Breast epithelium (tissue), 4 donors: ENCODE results near the gene ZNF668. TPM values are rescaled to one million over a fixed set of nuclear protein-coding genes. Genes with fewer than 3 reads are reported as not detected.
A peak's percentile ranks its signal among the peaks of the same experiment; 100 is the strongest.

Experiments used
- DNase-seq, 2 donors: peaks; one replicate each; pipeline ENCODE4 v3.0.0-alpha.2; 2019; ENCODE audit warnings: low spot score in 2 of 2
- H3K27ac ChIP-seq, 2 donors: fragments of 200-600 bp; sonication (generic) in 1 of 2; one replicate each; pipeline ENCODE4 v1.5.1; 2016 to 2019; ENCODE audit warnings: mild to moderate bottlenecking in 1 of 2
- H3K27me3 ChIP-seq, 2 donors: fragments of 200-600 bp; sonication (generic) in 1 of 2; one replicate each; pipeline versions ENCODE4 v1.5.1 to v1.6.0; 2017 to 2019; ENCODE audit warnings: control low read depth in 1 of 2, mild to moderate bottlenecking in 1 of 2
- H3K36me3 ChIP-seq: fragments of 200-600 bp; one replicate; pipeline ENCODE4 v1.5.1; 2019
- H3K4me1 ChIP-seq, 2 donors: fragments of 200-600 bp; sonication (generic); one replicate each; pipeline ENCODE4 v1.5.1; 2016 to 2019; ENCODE audit warnings: control low read depth in 1 of 2
- H3K4me3 ChIP-seq, 3 donors: fragments of 200-600 bp; sonication (generic); 1 replicate in 2 of 3; 2 replicates in 1 of 3; pipeline ENCODE4 v1.5.1; 2016 to 2019; ENCODE audit warnings: mild to moderate bottlenecking in 3 of 3, moderate library complexity in 2 of 3
- H3K9me3 ChIP-seq, 2 donors: fragments of 200-600 bp; sonication (generic) in 1 of 2; one replicate each; pipeline ENCODE4 v1.5.1; 2016 to 2019; ENCODE audit warnings: control low read depth in 1 of 2
- POLR2A ChIP-seq: fragments of 450-650 bp; IDR thresholded peaks from one replicate; pipeline ENCODE4 v1.6.1; 2016; ENCODE audit warnings: antibody characterized with exemption, mild to moderate bottlenecking, moderate library complexity
- POLR2AphosphoS5 ChIP-seq, 3 donors: sonication (generic); formaldehyde crosslinking; IDR thresholded peaks; one replicate each; pipeline ENCODE4 v1.6.1; 2017; ENCODE audit warnings: antibody characterized with exemption in 3 of 3
- intact Hi-C: fragments of 100-400 bp; cut with DNase I; formaldehyde crosslinking; loops from one replicate; pipeline ENCODE4 v1.15.1; 2023; ENCODE audit warnings: low total_unique reads
- total RNA-seq, 3 donors: library from RNA; depleted of rRNA; stranded (reverse); fragments of >200 nt; gene quantifications; one replicate each; pipeline ENCODE4 v1.1.0, GENCODE V29; 2016
- TF ChIP-seq, protein P1 (sequence below), 3 donors: fragments of 450-650 bp; IDR thresholded peaks; one replicate each; pipeline ENCODE4 v1.5.1; 2016 to 2017; ENCODE audit warnings: antibody characterized with exemption in 3 of 3, mild to moderate bottlenecking in 3 of 3, moderate library complexity in 3 of 3

ZNF668 gene
- total RNA-seq, 3 donors from 2014 or later: 6.7 to 8.9 (median 8.8) TPM

- Histone ChIP-seq H3K27me3 (no peaks in the 10 kb centered on the region), H3K36me3 (peaks cover 5% of the 10 kb centered on the region), H3K4me1 (no peaks in the 10 kb centered on the region), H3K27ac (no peak overlapping the region), H3K4me3 (no peak overlapping the region), H3K9me3 (no peaks in the 10 kb centered on the region)
- intact Hi-C loops: no loop called here
- no peak for DNase-seq
- TF ChIP-seq POLR2A (no peak), POLR2AphosphoS5 (IDR thresholded peaks at IDR 0.05) (no peak)
- TF ChIP-seq, protein P1, sequence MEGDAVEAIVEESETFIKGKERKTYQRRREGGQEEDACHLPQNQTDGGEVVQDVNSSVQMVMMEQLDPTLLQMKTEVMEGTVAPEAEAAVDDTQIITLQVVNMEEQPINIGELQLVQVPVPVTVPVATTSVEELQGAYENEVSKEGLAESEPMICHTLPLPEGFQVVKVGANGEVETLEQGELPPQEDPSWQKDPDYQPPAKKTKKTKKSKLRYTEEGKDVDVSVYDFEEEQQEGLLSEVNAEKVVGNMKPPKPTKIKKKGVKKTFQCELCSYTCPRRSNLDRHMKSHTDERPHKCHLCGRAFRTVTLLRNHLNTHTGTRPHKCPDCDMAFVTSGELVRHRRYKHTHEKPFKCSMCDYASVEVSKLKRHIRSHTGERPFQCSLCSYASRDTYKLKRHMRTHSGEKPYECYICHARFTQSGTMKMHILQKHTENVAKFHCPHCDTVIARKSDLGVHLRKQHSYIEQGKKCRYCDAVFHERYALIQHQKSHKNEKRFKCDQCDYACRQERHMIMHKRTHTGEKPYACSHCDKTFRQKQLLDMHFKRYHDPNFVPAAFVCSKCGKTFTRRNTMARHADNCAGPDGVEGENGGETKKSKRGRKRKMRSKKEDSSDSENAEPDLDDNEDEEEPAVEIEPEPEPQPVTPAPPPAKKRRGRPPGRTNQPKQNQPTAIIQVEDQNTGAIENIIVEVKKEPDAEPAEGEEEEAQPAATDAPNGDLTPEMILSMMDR (IDR thresholded peaks at IDR 0.05): no peak
Measured at GRCh38 chr16:31043352-31043751, 30.7 kb downstream of the ZNF668 start.

DNA sequence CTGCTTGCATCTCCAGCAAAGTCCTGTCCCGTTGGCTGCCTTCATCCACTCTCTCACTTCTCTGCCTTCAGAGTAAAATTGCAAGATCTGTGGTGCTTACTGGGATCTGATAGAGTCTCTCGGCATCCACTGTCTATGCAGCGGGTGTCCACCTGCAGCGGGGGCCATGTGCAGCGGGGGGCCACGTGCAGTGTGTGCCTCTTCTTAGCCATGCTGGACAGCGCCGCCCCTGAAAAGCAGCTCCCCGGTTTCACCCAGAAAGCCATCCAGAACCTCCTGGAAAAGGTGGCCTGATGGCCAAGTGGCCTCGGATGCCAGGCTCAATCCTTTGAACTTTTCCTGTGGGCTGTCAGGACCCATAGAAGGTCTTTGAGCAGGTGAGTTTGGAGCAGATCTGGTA lies 31.2 kb downstream of the ZNF668 start:
- no peak for DNase-seq
- Histone ChIP-seq H3K9me3 (no peaks in the 10 kb centered on the region), H3K4me3 (no peak overlapping the region), H3K4me1 (no peaks in the 10 kb centered on the region), H3K27ac (no peak overlapping the region), H3K36me3 (peaks cover 5% of the 10 kb centered on the region), H3K27me3 (no peaks in the 10 kb centered on the region)
- intact Hi-C loops: no loop called here
- no peak for TF ChIP-seq POLR2A
- TF ChIP-seq POLR2AphosphoS5 (IDR thresholded peaks at IDR 0.05): no peak
- TF ChIP-seq, protein P1 (IDR thresholded peaks at IDR 0.05): no peak

GRCh38 chr16:31038993-31039392 lies 35.0 kb downstream of the ZNF668 start:
- H3K9me3 ChIP-seq: no peaks in the 10 kb centered on the region
- peaks cover 5% of the 10 kb centered on the region for H3K36me3 ChIP-seq
- TF ChIP-seq, protein P1 (IDR thresholded peaks at IDR 0.05): no peak
- TF ChIP-seq POLR2AphosphoS5 (IDR thresholded peaks at IDR 0.05): no peak
- no peak for TF ChIP-seq POLR2A
- H3K27ac ChIP-seq: no peak overlapping the region
- H3K27me3 ChIP-seq: no peaks in the 10 kb centered on the region
- H3K4me1 ChIP-seq: peaks cover 0 to 5% of the 10 kb centered on the region in 2 donors
- no peak overlapping the region for H3K4me3 ChIP-seq
- intact Hi-C loops: loop anchor here (10.0 kb wide), 2 partner anchors 94 to 1734 kb away; partner anchors contain the start of gene ORAI3
- DNase-seq: no peak

DNA sequence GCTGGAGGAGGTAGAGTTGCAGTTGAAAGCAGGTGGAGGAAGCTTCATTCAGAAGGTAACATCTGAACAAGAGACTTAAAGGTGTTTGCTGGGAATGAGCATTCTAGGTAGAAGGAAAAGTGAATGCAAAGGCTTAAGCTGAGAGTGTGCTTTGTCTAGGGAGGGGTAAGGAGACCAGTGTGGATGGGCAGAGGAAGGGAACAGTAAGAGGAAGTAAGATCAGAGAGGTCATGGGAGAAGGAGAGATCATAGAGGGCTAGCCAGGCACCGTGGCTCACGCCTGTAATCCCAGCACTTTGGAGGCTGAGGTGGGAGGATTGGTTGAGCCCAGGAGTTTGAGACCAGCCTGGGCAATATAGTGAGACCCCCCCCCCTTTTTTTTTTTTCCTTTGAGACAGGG lies 37.3 kb downstream of the ZNF668 start:
- intact Hi-C loops: loop anchor here (10.0 kb wide), 2 partner anchors 92 to 1732 kb away; partner anchors contain the start of gene ORAI3
- H3K4me3 ChIP-seq: no peak overlapping the region
- TF ChIP-seq, protein P1 (IDR thresholded peaks at IDR 0.05): no peak
- TF ChIP-seq POLR2A (no peak), POLR2AphosphoS5 (IDR thresholded peaks at IDR 0.05) (no peak)
- H3K4me1 ChIP-seq: peaks cover 0 to 5% of the 10 kb centered on the region in 2 donors
- no peak overlapping the region for H3K27ac ChIP-seq
- H3K9me3 ChIP-seq: no peaks in the 10 kb centered on the region
- no peaks in the 10 kb centered on the region for H3K27me3 ChIP-seq
- peaks cover 5% of the 10 kb centered on the region for H3K36me3 ChIP-seq
- DNase-seq: no peak

DNA sequence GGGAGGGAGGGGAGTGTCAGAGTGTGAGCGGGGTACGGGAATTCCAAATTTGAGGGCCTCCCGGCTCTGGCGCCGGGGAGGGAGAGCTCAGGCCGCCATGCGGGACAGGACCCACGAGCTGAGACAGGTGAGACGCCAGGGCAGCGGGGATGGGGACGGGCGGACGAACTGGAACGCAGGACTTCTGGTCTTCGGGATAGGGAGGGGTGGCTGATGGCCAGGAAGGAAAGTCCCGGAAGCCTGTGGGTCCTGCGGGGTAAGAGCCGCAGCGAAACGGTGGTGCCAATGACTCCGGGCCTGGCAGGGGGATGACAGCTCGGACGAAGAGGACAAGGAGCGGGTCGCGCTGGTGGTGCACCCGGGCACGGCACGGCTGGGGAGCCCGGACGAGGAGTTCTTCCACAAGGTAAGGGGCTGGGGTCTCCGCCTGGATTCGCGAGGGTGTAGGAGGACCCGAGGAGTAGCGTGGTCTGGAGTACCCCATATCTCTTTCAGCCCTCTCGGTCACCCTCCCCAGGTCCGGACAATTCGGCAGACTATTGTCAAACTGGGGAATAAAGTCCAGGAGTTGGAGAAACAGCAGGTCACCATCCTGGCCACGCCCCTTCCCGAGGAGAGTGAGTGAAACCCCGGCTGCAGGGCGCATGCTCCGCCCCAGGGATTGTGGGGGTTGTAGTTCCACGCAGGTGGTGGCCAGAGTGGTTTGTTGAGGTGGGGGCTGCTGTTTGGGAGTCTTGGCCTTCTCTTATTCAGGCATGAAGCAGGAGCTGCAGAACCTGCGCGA lies 40.1 kb downstream of the ZNF668 start:
- peak overlapping the region; percentile 93 to 99 for H3K27ac ChIP-seq
- H3K36me3 ChIP-seq: no peaks in the 10 kb centered on the region
- H3K9me3 ChIP-seq: no peaks in the 10 kb centered on the region
- intact Hi-C loops: loop anchor here (10.0 kb wide), 2 partner anchors 89 to 1729 kb away; partner anchors contain the start of gene ORAI3
- TF ChIP-seq POLR2AphosphoS5 (IDR thresholded peaks at IDR 0.05): peak in 1 of 3 donors; percentile 41
- TF ChIP-seq, protein P1 (IDR thresholded peaks at IDR 0.05): no peak
- H3K4me1 ChIP-seq: peaks cover 0 to 5% of the 10 kb centered on the region in 2 donors
- H3K4me3 ChIP-seq: peak overlapping the region; percentile 84 to 97 (median 93)
- H3K27me3 ChIP-seq: no peaks in the 10 kb centered on the region
- DNase-seq: peak; percentile 89 to 91
